Esophagus squamous epithelium (tissue), 5 donors: ENCODE results near the gene CNTNAP5. TPM values are rescaled to one million over a fixed set of nuclear protein-coding genes. Genes with fewer than 3 reads are reported as not detected.

Experiments
- DNase-seq: peaks from one replicate; lab custom pipeline; 2025; lab: John Stamatoyannopoulos, UW
- H3K27ac ChIP-seq, 4 donors: fragments of 200-600 bp; sonication (generic); one replicate each; pipeline ENCODE4 v1.5.1; 2016 to 2019; ENCODE audit warnings: mild to moderate bottlenecking in 1 of 4
- H3K27me3 ChIP-seq, 4 donors: fragments of 200-600 bp; sonication (generic); 1 replicate in 3 of 4; 2 replicates in 1 of 4; pipeline versions ENCODE4 v1.5.1 to v1.6.0; 2017 to 2021; ENCODE audit warnings: antibody characterized with exemption in 1 of 4
- H3K36me3 ChIP-seq, 3 donors: fragments of 200-600 bp; sonication (generic); one replicate each; pipeline ENCODE4 v1.5.1; 2016 to 2019
- H3K4me1 ChIP-seq, 3 donors: fragments of 200-600 bp; sonication (generic); one replicate each; pipeline ENCODE4 v1.5.1; 2017 to 2019
- H3K4me3 ChIP-seq, 4 donors: fragments of 200-600 bp; sonication (generic); 1 replicate in 3 of 4; 2 replicates in 1 of 4; pipeline ENCODE4 v1.5.1; 2016 to 2019; ENCODE audit warnings: mild to moderate bottlenecking in 2 of 4, moderate library complexity in 1 of 4
- H3K9me3 ChIP-seq, 3 donors: fragments of 200-600 bp; sonication (generic); one replicate each; pipeline ENCODE4 v1.5.1; 2016 to 2019
- CTCF ChIP-seq, 6 experiments: fragments of 450-650 bp in 4 of 6; fragments of 200-600 bp in 2 of 6; sonication (generic) in 2 of 6; IDR thresholded peaks; one replicate each; pipeline ENCODE4 v1.5.1; 2016 to 2019; ENCODE audit warnings: antibody characterized with exemption in 6 of 6, mild to moderate bottlenecking in 4 of 6, moderate library complexity in 4 of 6
- POLR2A ChIP-seq, 4 donors: fragments of 450-650 bp; IDR thresholded peaks; one replicate each; pipeline ENCODE4 v1.6.1; 2017; ENCODE audit warnings: antibody characterized with exemption in 4 of 4, mild to moderate bottlenecking in 4 of 4, moderate library complexity in 3 of 4
- WGBS, 2 donors: methylation state at CpG; one replicate each; pipeline ENCODE4 v1.1.5; 2018; 5-methylcytosine and 5-hydroxymethylcytosine counted together
- intact Hi-C: fragments of 100-400 bp; cut with DNase I; formaldehyde crosslinking; loops from one replicate; pipeline ENCODE4 v1.15.0; 2022
- total RNA-seq, 4 donors: library from RNA; depleted of rRNA; stranded (reverse); fragments of >200 nt; gene quantifications; one replicate each; pipeline ENCODE4 v1.1.0, GENCODE V29; 2016
- donor health status: DM: yes; HTN: yes; CAD: no.

Gene CNTNAP5
- total RNA-seq, 4 donors from 2014 or later: not detected

DNA sequence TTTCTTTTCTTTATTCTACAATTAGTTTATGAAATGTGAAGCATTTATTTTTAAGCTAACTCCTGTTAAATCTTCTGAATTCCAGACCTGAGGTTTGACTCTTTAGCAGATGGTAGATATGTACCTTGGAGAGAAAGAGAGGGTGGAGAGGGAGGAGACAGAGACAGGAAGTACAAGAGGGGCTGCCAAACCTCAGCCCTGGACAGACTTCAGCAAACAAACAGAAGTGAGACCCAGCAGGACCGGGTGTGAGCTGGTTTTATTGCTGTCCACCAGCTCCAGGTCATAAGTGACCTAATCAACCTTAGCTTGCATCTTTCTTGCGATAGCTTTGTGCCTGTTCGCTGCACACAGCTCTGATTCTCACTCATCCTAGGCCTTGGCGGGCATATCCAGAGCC is 168.6 kb downstream of the CNTNAP5 start:
- WGBS, 2 donors: 63 to 80% methylated on average over 4 of the region's 4 CpGs
- DNase-seq: no peak

DNA sequence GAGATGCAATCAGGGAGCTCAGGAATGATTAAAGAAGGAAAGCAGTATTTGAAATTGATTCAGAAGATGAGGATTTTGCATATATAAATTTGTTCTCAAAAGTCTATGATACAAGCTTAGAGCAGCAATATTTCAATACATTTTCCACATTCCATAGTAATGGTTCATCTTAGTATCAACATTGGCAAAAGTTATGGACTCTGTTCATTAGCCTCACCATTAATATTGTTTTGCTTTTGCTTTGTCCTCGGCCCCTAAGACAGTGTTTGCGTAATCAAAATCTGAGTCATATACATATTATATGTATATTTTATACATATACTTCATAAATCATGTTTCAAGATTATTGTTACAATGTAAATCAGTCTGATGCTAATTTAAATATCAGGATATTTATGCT is 176.6 kb downstream of the CNTNAP5 start:
- Histone ChIP-seq H3K27me3 (no peaks in the 10 kb centered on the region), H3K4me1 (no peaks in the 10 kb centered on the region), H3K4me3 (no peak overlapping the region), H3K36me3 (no peaks in the 10 kb centered on the region), H3K9me3 (no peaks in the 10 kb centered on the region), H3K27ac (no peak overlapping the region)
- WGBS, 2 donors: 60 to 75% methylated on average over 2 of the region's 2 CpGs
- intact Hi-C loops: no loop called here
- no peak for DNase-seq
- no peak for TF ChIP-seq POLR2A (IDR thresholded peaks at IDR 0.05)
- TF ChIP-seq CTCF (IDR thresholded peaks at IDR 0.05): no peak

More for the DNA sequence above, 168.6 kb downstream of the CNTNAP5 start:
- no peak overlapping the region for H3K4me3 ChIP-seq
- no peak overlapping the region for H3K27ac ChIP-seq
- no peaks in the 10 kb centered on the region for H3K36me3 ChIP-seq
- H3K27me3 ChIP-seq: no peaks in the 10 kb centered on the region
- intact Hi-C loops: no loop called here
- TF ChIP-seq CTCF (IDR thresholded peaks at IDR 0.05) (no peak), POLR2A (IDR thresholded peaks at IDR 0.05) (no peak)
- no peaks in the 10 kb centered on the region for H3K4me1 ChIP-seq
- H3K9me3 ChIP-seq: no peaks in the 10 kb centered on the region

GRCh38 chr2:124209441-124209840 is 184.4 kb downstream of the CNTNAP5 start:
- H3K9me3 ChIP-seq: no peaks in the 10 kb centered on the region
- H3K27me3 ChIP-seq: no peaks in the 10 kb centered on the region
- DNase-seq: no peak
- intact Hi-C loops: no loop called here
- no peaks in the 10 kb centered on the region for H3K36me3 ChIP-seq
- no peak overlapping the region for H3K4me3 ChIP-seq
- no peaks in the 10 kb centered on the region for H3K4me1 ChIP-seq
- TF ChIP-seq CTCF (IDR thresholded peaks at IDR 0.05): no peak
- TF ChIP-seq POLR2A (IDR thresholded peaks at IDR 0.05): no peak
- H3K27ac ChIP-seq: no peak overlapping the region
- 70 to 71% methylated on average over 4 of the region's 4 CpGs for WGBS, 2 donors

- Histone ChIP-seq H3K36me3 (no peaks in the 10 kb centered on the region), H3K27me3 (no peaks in the 10 kb centered on the region), H3K27ac (no peak overlapping the region), H3K4me3 (no peak overlapping the region), H3K4me1 (no peaks in the 10 kb centered on the region), H3K9me3 (no peaks in the 10 kb centered on the region)
- no peak for DNase-seq
- TF ChIP-seq POLR2A (IDR thresholded peaks at IDR 0.05): no peak
- no peak for TF ChIP-seq CTCF (IDR thresholded peaks at IDR 0.05)
- intact Hi-C loops: no loop called here
- WGBS, 2 donors: 45 to 52% methylated on average over 2 of the region's 2 CpGs
Measured at GRCh38 chr2:124211461-124211860, 186.4 kb downstream of the CNTNAP5 start.

- WGBS, 2 donors: 64% methylated on average over 7 of the region's 7 CpGs
- TF ChIP-seq CTCF (IDR thresholded peaks at IDR 0.05) (no peak), POLR2A (IDR thresholded peaks at IDR 0.05) (no peak)
- no peak for DNase-seq
- H3K27me3 ChIP-seq: no peaks in the 10 kb centered on the region
- no peaks in the 10 kb centered on the region for H3K9me3 ChIP-seq
- H3K4me1 ChIP-seq: no peaks in the 10 kb centered on the region
- no peak overlapping the region for H3K27ac ChIP-seq
- intact Hi-C loops: no loop called here
- H3K4me3 ChIP-seq: no peak overlapping the region
- no peaks in the 10 kb centered on the region for H3K36me3 ChIP-seq
Measured at GRCh38 chr2:124213977-124214587, 189.0 kb downstream of the CNTNAP5 start.
